ENCODE data around the gene CLEC11A.
"Not testable (repeated sequence)": the region's sequence is repeated elsewhere in the genome, so short reads cannot be mapped to it uniquely, and the experiment has no call there.

Gene CLEC11A

DNA sequence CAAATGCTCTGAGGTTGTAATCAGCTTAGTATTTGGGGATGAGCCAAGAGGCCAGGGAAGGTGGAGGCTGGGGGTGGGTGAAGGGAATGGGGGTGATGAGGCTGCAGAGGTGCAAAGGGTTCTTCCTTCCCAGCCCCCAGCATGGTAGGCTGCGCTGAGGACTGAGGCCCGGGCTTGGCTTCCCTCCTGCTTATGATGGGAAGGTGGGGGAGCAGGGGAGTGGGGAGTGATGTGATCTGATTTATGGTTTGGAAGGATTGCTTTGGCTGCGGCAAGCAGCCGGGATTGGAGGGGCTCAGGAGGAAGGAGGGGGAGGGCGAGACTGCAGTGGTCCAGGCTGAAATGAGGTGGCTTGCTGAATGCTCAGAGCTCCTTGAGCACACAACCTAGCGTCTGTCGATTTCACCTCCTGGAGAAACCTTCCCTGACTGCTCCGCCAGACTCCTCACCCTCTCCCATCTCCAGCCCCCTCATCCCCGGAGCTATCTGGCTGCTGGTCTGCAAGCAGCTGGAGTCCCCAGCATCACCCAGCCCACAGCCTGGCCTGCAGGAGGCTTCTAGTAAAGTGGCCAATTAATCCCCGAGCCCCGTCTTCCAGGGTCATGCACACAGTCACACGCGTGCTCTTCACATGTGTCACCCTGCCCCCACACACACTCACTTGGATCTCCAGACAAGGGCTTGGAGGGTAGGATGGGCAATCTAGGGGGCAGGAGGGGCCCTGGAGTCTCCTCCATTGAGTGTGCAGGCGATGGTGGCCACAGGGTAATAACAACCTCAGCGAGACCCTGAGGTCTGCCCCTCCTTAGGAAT is 757 bp upstream of the CLEC11A start:
- DNase-seq (ENCODE audit: low read depth in 2 of 2), result no peak

DNA sequence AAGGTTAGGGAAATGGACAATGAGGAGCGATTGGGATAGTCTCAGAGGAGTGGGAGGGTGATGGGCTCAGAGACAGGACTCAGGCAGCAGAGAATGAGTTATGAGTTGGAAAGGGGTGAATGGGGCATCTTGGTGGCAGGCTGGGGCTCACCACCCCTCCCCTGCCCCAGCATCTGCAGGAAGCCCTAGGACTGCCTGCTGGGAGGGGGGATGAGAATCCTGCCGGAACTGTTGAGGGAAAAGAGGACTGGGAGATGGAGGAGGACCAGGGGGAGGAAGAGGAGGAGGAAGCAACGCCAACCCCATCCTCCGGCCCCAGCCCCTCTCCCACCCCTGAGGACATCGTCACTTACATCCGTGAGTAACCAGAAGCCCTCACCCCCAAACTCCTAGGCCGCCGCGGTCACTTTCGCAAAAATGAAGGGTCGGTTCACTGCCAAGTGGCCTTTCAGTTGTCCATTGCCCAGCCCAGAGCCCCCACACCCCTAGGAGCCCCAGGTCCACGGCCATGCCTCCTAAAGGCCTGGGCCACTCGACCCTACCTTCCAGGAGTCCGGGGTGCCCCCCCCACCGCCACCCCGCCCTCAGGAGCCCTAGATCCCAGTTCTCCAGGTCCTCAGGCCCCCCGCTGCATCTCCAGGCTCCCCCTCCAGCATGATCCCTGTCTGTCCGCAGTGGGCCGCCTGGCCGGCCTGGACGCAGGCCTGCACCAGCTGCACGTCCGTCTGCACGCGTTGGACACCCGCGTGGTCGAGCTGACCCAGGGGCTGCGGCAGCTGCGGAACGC is 764 bp downstream of the CLEC11A start:
- DNase-seq (ENCODE audit: low read depth in 2 of 2), result no peak

DNA sequence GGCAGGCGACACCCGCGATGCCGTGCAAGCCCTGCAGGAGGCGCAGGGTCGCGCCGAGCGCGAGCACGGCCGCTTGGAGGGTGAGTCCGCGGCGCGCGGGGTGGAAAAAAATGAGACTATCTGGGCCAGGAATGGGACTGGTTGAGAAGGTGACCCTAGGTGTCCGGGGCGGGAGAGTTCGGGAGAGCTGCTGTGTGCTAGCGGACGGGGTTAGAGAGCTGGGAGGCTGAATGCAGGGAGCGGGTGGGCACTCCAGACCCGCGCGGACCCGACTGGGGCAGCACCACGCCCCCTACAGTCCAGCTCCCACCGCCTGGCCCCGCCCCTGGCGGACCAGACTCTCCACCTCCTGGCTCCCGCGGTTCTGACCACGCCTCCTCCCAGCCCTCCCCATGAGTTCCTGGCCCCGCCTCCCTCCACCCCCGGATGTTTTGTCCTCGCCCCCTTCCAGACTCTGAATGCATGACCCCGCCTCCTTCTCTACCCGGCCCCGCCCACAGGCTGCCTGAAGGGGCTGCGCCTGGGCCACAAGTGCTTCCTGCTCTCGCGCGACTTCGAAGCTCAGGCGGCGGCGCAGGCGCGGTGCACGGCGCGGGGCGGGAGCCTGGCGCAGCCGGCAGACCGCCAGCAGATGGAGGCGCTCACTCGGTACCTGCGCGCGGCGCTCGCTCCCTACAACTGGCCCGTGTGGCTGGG is 1.5 kb downstream of the CLEC11A start:
- DNase-seq (ENCODE audit: low read depth in 2 of 2), result peak; percentile 94 to 98

- no peak for DNase-seq (ENCODE audit: low read depth in 2 of 2)
These were observed 2.2 kb downstream of the CLEC11A start for GRCh38 chr19:50725218-50725910.

DNA sequence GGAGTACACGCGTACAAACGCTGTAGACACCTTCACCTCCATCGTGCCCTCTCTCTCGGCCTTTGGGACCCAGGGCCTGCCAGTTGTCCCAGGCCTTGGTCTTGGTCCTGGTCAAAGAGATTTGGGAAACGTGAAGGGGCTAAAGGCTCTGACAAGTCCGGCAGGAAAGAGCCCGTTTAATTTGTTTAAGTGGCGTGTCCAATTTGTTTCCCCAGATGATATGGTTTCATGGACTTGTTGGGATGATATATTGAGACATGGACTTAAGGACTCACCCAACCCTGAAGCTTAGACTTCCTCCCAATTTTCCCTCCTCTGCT is 2.7 kb downstream of the CLEC11A start:
- DNase-seq (ENCODE audit: low read depth in 2 of 2), result no peak

DNA sequence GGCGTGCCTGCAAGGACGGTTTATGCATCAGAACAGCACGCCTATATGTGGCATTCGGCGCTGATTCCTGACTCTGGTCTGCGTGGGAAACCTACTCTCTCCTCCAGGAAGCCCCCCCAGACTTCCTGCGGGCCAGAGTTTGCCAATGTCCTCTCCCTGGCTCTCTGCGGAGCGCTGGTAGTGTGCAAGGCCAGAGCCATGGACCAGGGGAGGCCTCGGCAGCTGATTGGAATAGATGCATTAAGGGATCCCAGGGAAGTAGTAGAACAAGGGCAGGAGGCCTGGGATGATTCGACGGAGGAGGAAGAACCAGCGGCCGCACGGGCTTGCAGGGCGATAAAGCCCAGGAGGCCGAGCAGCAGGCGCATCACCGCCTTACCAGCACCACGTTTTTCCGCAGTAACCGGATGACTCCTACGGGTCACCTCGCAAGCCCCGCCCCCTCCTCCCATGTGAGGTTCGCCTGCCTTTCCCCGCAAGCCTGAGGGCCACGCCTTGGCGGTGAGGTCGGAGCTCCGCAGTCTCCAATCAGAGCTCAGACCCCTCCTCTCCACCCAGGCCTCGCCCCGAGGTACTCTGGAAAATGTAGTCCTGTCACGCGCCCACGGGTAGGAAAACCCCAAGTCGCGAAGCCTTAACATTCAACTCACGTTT is 5.0 kb downstream of the CLEC11A start:
- peak; percentile 73 to 78 for DNase-seq (ENCODE audit: low read depth in 2 of 2)

- no peak for DNase-seq (ENCODE audit: low read depth in 2 of 2)
These were observed 6.7 kb downstream of the CLEC11A start for GRCh38 chr19:50729894-50730293.

GRCh38 chr19:50735869-50736268 is 12.7 kb downstream of the CLEC11A start:
- no peak for DNase-seq (ENCODE audit: low read depth in 2 of 2)

DNA sequence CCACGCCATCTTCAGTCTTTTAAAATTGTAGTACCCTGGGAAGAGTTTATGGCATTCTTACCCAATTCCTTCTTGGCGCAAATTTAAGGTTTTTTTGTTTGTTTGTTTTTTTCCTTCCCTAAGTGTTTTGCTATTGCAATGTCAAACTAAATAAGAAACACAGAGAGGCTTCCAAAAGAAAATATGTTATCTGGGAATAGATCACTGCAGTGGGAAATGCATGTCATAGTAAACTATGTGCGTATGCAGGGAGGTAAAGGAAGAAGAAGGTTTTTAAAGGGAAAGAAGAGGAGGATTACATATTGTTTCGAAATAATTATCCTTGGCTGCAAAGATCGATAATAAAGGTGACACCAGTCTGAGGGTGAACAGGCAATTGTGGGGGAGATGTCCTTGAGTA is 13.2 kb downstream of the CLEC11A start:
- no peak for DNase-seq (ENCODE audit: low read depth in 2 of 2)

GRCh38 chr19:50739132-50739913 is 16.2 kb downstream of the CLEC11A start:
- no peak for DNase-seq (ENCODE audit: low read depth in 2 of 2)

- DNase-seq (ENCODE audit: low read depth in 2 of 2), result no peak
These were observed 16.8 kb downstream of the CLEC11A start for GRCh38 chr19:50739914-50740426.

- no peak for DNase-seq (ENCODE audit: low read depth in 2 of 2)
These were observed 18.2 kb downstream of the CLEC11A start for GRCh38 chr19:50741179-50741933.

DNA sequence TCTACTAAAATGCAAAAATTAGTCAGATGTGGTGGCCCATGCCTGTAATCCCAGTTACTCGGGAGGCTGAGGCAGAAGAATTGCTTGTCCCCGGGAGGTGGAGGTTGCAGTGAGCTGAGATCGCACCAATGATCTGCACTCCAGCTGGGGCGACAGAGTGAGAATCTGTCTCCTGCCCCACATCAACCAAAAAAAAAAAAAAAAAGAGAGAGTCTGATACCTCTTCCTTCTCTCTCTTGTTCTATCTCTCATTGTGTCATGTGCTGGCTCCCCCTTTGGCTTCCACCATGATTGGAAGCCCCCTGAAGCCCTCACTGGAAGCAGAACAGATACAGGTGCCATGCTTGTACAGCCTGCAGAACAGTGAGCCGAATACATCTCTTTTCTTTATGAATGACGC is 20.4 kb downstream of the CLEC11A start:
- DNase-seq (ENCODE audit: low read depth in 2 of 2), result no peak

DNA sequence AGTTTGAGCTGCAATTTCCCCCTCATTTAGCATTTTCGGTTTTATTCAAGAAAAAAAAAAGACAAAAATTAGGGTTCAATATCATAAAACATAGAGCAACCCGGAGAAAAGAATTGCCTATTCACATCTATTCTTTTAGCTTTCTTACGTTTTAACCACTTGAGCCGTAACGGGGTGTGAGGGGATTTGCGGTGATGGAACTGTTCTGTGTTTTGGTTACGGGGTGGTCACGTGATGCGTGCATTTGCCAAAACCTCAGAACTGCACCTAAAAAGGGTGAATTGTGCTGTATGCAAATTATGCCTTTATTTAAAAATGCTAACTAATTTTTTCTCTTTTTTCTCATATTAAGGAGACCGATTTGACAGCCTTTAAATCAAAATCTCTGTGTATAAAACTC is 22.1 kb downstream of the CLEC11A start:
- no peak for DNase-seq (ENCODE audit: low read depth in 2 of 2)

DNA sequence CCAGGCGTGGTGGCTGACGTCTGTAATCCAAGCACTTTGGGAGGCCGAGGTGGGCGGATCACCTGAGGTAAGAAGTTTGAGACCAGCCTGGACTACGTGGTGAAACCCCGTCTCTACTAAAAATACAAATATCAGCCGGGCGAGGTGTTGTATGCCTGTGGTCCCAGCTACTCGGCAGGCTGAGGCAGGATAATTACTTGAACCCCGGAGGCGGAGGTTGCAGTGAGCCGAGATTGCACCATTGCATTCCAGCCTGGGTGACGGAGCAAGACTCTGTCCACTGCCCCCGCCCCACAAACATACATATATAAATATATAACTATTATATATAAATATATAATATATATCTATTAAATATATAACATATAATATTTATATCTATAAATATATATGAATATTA is 24.0 kb downstream of the CLEC11A start:
- not testable (repeated sequence) for DNase-seq (ENCODE audit: low read depth in 2 of 2)

DNA sequence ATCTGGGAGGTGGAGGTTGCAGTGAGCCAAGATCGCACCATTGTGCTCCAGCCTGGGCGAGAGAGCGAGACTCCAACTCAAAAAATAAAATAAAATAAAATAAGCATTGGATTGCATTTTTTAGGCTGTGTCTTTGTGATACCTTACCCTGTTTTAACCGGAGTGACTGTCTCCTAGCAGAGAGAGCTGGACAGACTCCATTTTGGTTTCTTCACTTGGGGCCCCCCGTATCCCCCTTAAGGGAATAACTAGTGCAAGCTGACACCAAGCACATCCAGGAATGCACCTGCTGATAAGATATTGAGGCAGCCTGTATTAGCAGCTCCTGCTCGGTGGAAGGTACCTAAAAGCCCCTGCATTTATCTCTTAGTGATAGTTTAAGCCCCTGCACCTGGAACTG is 26.3 kb downstream of the CLEC11A start:
- DNase-seq (ENCODE audit: low read depth in 2 of 2), result no peak

DNA sequence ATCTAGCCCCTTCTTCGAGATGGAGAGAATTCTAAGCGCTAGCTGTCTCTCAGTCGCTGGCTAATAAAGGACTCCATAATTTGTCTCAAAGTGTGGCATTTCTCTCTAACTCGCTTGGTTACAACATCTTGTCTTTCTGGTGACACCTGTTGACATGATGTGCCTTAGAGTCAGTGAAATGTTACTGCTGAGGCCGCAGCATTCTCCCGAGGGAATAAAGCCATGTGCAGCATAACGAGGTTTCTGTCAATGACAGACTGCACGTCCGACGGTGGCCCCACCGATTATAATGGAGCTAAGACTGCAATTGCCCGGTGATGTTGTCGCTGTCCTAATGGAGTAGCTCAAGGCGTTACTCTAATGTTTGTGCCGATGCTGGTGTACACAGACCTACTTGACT is 26.8 kb downstream of the CLEC11A start:
- no peak for DNase-seq (ENCODE audit: low read depth in 2 of 2)

GRCh38 chr19:50753879-50754278 is 30.7 kb downstream of the CLEC11A start:
- no peak for DNase-seq (ENCODE audit: low read depth in 2 of 2)

DNA sequence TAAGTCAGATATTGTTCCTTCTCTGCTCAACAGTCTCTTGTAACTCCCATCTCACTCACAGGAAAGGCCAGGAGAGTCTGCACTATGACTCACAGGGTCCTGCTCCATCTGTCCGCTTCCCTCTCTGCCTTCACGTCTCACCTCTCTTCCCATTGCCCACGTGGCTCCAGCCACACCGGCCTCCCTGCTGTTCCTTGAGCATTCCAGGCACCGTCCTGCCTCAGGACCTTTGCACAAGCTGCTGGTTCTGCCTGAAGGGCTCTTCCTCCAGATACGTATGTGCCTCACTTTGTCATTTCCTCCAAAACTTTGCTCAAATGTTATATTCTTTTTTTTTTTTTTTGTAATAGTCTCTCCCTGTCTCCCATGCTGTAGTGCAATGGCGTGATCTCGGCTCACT is 33.1 kb downstream of the CLEC11A start:
- DNase-seq (ENCODE audit: low read depth in 2 of 2), result not testable (repeated sequence)

- not testable (repeated sequence) for DNase-seq (ENCODE audit: low read depth in 2 of 2)
These were observed 34.5 kb downstream of the CLEC11A start for GRCh38 chr19:50757624-50758023.
